DLD1 (cell line): ENCODE data around the gene TEPSIN.

ENCODE experiments used
- in situ Hi-C: cut with HindIII; loops from 2 replicates; pipeline ENCODE4 v1.10.0; 2017; ENCODE audit warnings: low sequenced_read_pairs

Gene TEPSIN

DNA sequence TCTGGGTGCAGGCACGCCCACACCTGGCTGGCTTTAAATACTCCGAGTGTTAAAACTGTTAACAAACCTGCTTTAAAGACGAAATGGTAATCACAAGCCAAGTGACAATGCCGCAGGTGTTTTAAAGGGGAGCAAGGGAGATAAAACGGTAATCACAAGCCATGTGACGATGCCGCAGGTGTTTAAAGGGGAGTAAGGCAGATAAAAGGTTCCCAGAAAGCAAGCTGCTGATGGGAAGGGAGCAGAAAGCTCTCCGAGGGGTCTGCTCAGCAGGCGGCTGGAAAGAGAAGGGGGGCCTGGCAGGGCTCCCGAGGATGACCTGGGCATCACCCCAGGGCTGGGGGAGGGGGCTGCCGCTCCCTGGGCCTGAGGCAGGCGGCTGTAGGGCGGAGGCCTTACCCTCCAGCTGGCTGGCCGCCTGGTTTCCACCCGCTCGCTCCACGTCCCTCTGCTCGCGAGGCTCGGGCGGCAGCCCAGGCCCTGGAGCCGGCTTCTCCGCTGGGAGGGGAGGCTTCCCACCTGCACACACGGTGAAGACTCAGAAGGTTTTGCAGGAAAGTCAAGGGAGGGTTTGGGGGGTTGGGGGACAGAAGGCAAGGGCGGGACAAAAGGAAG is 12.3 kb upstream of the TEPSIN start:
- in situ Hi-C loops = no loop called here

DNA sequence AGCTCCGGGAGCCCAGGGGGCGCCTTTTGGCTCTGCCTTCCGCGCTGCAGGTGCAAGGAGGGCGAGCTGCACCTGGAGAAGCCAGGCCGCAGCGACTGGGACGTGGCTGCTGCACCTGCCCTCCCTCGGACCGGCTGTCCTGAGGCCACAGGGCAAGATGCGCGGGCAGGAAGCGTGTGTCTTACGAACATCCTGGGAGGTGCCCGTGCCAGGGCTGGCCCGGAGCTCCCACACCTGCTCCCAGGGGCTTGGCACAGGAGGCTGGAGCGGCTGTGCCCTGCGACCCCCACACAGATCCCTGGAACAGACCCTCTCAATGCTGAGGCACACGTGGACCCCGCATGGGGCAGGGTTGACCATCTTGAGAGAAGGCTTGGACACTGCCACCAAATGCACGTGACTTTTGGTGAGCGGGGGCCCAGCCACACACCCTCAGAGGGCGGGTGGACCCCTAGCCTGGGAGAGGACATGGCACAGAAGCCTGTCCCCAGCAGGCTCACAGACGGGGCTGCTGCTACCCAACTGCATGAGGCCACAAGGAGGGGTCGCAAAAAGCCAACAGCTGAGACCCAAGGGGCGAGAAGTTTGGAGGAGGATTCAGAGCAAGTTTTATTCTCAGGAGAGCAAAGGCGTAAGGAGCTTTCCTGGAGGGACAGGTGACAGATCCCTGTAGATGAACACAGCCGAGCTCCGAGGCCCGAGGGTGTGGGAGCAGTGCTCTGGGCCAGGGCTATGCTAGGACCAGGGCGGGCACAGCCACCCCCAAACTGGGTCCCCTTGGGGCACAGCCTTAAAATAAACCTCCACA is 11.6 kb upstream of the TEPSIN start:
- in situ Hi-C loops = no loop called here

DNA sequence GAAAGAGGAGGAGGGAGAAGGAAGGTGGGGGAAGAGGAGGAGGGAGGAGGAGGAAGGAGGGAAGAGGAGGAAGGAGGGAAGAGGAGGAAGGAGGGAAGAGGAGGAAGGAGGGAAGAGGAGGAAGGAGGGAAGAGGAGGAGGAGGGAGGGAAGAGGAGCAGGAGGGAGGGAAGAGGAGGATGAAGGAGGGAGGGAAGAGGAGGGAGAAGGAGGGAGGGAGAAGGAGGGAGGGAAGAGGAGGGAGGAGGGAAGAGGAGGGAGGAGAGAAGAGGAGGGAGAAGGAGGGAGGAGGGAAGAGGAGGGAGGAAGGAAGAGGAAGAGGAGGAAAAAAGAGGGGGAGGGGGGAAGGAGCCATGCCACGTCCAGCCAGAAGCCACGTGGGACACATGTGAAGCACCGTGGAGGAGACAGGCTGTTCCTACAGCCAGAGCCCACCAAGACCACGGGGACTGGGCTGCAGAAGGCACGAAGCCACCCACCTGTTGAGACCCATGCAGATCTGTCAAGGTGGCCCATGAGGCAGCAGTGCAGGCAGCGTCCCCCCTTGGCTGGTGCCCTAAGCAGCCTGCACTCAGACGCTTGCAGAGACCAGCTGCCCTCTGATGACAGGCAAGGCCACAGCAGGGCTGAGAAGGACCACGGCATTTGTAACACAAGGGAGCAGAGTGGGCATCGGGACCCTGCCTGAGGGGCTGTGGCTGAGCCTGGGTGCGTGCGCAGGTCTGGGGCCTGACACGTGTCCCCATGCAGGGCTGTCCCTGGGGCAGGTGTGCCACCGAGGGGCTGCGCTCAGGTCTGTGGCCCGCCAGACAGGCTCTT is 10.6 kb upstream of the TEPSIN start:
- in situ Hi-C loops = no loop called here

DNA sequence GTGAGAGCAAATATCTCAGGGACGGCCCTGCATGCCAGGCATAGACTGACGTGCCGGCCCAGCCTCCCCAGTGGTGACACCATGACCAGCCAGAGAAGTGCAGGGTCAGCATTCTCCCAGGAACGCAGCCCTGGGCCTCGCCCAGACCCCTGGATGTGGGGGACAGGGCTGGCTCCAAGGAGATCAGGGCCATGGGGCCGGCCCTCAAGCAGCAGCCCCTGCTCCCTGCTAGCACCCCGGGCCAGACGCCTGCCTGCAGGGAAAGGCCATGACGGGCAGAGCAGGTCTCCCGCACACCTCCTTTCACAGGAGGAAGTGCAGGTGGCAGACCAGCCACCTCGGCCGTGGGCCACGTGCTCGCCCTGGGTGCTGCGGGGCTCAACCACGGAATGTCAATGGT is 9.8 kb upstream of the TEPSIN start:
- in situ Hi-C loops = no loop called here

DNA sequence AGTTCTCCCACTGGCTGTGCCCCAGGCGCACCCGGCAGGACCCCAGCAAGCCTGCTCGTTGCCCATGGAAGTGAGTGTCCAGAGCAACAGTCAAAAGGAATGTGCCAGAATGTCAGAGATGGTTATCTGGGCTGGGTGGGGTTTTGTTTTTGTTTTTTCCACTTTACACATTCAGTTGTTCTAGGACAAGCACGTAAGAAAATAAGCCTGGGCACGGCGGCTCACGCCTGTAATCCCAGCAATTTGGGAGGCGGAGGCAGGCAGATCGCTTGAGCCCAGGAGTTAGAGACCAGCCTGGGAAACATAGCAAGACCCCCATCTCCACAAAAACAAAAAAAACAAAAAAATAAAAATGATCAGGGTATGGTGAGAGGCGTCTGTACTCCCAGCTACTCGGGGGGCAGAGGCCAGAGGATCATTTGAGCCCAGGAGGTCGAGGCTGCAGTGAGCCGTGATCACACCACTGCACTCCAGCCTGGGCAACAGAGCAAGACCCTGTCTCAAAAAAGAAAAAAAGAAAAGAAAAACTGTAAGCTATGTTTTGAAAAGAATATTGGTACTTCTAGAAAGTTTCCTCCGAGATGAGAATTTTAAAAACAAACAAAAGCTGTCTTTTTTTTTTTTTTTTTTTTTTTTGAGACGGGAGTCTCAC is 8.6 kb upstream of the TEPSIN start:
- in situ Hi-C loops = no loop called here

DNA sequence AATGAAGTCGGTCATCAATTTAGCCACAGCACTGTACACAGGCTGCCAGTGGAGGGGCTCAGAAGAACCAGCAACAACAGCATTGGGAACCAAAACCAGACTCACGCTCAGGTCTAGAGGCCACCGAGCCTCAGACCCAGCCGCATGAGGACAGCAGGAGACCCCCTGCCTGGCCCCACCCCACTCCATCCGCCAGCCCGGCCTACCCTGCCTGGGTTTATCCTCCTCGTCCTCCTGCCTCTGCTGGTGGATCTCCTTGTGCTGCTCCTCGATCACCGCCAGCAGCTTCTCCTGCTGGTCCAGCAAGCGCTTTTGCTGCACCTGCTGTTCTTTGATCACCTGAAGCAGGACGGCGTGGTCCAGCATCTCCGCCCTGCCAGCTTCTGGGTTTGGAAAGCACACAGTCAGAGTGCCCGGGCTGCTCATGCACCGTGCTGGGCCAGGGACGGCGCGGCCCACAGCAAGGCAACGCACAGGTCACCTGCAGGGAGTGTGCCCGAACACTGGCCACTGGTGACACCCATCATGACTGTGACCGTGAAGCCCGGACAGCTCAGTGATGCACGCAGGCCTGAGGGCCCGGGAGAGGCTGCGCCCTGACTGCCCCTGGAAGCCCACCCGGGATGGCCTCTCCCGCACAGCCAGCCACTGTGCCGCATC is 8.0 kb upstream of the TEPSIN start:
- in situ Hi-C loops = no loop called here

DNA sequence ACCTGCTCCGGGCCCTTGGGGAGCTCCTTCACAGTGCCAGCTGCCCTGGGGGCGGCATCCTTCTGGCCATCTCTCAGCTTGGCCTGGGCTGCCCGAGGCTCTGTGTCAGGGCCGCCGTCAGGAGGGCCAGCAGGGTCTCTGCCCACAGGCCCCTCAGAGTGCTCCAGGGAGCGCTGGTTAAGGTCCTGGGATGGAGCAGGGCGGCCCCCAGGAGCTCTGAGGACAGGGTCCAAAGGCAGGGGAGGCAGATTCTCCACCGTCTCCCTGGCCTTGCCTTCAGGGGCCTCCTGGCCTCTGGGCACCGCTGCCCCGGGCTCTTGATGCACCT is 7.5 kb upstream of the TEPSIN start:
- in situ Hi-C loops = no loop called here

DNA sequence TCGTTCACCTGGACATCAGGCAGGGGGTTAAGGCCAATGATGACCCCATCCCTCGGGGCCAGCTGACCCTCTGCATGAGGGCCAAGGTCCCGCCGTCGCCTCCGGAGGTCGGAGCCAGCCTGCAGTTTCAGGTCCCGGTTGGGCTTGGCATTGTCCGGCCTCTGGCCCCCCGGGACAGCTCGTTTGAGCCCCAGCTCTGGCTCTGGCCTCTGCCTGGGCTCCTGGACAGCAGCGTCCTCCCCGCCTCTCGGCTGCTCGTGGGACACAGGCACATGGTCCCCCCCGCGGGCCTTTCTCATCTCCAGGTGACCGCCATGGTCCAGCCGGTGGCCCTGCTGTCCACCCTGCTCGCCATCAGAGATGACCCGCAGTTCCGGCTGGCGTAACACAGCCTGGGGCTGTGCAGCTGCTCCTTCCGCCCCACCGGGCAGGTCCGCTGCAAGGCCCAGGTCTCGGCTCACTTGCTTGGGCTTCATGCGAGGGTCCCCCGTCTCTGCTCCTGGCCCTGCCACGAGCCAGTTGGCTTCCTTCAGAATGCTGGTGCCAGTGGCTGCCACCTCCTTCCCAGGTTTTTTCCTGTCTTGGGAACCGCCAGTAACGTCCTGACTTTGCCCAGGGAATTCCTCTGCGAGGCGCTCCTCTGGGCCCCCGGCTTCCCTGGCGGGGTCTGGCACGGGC is 6.9 kb upstream of the TEPSIN start:
- in situ Hi-C loops = no loop called here

DNA sequence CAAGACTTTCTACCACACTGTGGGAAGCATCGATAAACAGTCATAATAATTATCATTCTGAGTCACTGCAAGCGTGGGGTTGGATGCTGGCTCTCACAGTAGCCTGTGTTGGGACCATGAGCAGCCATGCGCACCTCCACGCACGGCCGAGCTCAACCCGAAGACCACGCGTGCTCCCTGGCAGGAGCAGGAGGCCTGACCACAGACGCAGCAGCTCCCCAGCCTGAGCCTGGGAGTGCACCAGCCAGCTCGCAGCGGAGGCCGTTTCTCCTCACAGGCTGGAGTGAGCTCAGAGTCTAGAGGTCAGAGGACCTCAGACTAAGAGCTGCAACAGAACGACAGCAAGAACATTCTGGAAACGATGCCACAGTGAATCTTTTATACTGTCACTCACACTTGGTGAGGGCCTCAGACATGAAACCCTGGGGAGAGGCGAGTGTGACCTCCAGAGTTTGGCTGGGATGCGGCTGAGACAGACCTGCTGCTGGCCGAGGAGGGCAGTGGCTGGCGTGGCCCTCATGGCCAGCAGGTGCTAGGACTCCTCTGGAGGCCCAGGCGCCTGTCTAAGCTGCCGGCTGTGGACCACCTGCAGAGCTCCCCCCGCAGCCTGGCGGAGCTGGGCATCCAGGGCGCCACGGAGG is 6.3 kb upstream of the TEPSIN start:
- in situ Hi-C loops = no loop called here

DNA sequence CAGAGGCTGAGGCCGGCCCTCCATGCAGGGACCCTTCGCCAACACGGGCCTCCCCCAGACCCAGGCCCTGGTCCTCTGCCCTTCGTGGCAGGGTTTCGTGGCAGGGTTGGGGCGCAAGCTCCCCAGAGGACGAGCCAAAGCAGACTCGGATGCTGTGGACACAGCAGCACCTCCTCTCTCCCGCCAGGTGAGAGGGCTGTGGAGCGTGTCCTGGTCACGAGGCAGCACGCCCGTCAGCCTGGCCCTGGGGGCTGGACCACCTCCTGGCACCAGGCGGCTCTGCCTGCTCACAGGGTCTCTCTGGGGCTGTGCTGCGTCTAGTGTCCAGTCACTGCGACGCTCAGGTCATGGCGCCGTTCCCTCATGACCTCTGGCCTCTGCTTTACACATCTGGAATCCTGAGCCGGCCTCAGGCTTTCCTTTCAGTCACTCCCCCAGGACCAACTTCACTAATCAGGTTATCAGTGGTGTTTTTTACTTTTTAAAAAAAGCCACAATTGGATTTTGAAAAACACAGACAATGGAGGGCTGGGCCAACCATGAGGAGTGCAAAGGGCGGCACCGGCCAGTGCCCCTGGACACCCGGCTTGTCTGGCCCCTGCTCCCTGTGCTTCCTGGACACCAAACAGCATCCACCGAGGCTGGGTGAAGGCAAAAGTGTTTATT is 5.6 kb upstream of the TEPSIN start:
- in situ Hi-C loops = no loop called here

DNA sequence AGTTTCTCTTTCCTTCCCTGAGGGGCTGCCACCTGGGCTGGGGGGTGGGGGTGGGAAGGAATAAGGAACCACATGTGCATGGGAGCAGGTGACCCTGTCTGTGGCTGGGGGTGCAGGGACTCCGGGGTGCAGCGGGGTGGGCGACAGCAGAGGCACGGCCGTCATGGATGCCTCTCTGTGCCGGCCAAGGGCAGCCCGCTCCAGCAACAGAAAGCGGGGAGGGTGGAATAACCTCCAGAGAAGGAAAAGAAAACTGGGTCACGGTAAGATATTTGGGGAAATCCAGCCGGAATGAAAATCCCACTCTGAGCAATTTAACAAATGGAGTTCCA is 4.4 kb upstream of the TEPSIN start:
- in situ Hi-C loops = no loop called here

DNA sequence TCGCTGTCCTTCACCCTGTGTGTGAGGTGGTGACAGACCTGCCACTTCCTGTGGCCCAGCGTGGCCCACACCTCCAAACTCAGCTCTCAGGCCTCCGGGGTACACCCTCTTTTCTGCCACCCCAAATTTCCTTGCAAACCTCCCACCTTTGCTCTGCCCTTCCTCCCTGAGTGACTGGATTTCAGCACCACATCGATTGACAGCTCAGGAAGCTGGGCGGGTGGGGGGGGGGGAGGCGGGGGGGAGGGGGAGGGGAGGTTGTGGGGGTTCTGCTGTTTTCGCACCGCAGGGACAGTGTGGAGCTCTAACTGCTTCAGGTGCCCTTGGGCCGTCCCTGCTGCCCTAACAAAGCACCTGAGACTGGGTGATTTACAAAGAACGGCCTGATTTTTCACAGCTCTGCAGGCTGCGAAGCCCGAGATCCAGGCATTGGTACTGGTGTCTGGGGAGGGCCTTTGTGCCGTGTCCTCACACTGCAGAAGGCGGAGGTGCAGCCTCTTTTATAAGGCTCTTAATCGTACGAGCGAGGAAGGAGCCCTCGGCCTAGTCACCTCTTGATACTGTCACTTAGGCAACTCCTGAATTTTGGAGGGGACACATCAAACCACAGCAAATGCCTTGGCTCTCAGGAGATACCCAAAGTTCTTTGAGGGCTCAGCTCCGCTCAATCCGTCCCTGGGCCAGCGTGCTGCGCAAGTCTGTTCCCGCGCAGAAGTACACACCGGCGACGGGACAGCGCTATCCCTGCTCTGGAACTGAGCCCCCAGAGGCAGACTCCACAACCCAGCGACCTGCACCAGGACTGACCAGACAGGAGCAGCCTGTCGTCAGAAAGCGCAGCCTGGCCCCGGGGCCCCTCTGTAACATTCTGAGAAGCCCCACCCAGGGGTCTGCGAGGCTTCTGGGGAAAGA is 3.8 kb upstream of the TEPSIN start:
- in situ Hi-C loops = no loop called here

DNA sequence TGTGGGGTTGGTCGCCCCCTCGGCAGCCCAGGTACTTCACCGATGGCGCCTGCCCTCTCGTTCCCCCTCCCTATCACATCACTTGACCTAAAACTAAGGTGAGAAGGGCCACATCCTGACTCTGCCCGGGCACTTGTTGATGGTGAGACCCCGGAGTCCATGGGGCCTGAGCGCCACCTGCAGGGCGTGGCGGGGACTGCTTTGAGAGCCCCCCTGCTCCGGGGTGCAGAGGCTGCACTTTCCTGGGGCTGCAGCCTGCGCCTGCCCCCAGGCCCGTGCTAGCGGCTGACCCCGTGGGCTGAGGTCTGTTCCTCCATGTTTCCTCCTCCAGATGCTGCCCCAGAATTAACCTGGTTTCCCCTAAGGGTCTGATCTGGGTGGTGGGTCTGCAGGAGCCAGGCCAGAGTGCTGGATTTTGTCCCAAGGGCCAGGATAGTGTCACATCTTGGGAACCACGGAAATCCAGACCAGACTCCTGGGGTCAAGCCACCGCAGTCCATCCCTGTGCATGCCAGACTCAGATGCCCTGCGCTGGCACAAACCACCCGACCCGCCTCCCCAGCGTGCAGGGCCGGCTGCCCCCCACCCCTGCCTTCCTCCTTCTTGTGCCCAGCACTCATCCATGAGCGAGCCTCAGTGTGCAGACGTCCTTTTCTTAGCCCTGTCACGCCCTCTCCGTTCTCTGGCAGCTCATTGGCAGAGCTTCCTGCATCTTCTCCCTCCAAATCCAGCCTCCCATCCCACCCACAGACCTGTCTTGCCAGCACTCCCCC is 3.0 kb upstream of the TEPSIN start:
- in situ Hi-C loops = no loop called here

DNA sequence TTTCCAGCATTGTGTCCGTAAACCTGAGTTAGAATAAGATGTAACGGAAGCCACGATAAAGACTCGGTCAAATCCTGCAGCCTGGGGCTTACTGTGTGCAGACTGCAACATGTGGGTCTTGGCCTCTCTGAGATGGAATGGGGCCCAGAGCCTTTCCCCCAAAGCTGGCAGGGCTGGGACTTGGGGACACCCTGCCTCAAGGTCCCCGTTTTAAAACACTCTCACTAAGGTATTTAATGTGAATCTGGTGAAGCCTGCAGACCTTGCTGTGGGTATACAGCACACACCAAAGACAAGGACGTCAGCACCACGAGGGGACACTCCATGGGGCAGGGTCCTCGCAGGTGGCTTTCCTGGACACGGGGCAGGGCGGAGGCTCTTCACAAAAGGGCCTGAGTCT is 2.3 kb upstream of the TEPSIN start:
- in situ Hi-C loops = no loop called here

DNA sequence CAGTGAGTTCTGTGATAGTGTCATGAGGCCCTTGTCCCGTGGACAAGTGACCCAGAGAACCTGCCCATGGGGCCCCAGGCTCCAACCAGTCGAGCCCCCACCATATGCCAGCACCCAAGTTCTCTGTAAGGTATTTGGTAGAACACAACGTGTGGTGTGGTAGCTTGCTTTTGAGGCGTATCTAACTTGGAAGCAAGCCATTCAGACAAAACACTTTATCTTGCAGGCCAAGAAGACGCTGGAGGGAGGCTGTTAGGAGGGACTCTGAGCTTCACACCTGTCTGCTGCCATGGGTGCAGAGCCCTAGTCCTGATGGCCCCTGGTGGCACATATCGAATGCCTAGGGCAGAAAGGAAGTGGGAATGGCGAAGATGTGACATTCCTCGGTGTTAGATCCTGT is 1.9 kb upstream of the TEPSIN start:
- in situ Hi-C loops = no loop called here

DNA sequence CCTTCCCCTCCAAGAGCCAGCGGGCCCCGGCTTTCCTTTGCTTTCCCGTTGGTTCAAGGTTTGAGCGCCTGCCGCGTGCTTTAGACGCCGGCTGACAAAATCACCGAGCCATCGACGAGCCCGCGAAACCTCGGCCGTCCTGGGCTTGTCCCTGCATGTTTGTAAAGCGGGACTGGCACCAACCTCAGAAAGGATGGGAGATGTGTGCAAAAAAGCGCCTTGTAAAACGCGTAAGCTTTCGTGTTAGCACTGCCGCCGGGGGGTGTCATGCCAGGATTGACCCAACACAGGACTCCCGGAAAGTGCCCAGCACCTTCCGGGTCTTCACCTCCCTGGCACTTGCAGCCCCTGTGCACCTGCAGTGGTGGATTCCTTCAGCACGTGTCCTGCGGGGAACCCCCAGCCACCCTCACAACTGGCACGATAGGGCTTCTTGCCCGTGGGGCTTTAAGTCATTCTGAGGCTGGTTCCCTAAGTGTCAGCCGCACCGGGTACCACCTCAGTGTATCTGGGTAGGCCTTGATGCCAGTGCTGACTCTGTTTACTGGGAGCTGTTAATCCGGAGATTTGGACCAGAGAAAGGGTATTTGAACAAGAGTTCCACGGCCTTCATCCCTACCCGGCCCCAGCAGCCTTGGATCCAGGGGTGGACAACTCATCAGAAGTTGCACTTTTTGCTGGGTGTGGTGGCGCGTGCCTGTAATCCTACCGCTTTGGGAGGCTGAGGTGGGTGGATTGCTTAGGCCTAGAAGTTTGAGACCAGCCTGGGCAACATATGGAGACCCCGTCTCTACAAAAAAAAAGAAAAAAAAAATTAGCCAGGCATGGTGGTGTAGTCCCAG is 1.1 kb upstream of the TEPSIN start:
- in situ Hi-C loops = no loop called here

DNA sequence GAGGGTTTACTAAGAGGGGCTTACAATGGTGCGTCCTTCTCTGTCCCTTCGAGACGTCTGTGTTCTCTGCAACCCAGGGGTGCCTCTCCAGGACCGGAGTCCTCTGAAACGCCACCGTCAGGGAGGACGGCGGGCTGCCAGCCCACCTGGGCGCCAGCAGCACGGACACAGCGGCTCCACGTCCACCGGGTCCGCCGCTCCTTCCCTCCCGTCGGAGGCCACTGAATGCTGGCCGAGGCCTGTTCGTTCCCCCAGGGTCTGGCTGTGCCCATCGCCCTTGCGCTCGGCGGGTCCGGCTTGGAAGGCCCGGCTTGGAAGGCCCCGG is 403 bp downstream of the TEPSIN start:
- in situ Hi-C loops = no loop called here
